ENCODE results near the gene HS1BP3. TPM values are rescaled to one million over a fixed set of nuclear protein-coding genes. Genes with fewer than 3 reads are reported as not detected.

Gene HS1BP3
- total and polyA plus RNA-seq, 2 of the 13 experiments (the other 11 are each of a cell fraction or from before 2014, with no cell fraction given), result 15.2 to 22.0 TPM

GRCh38 chr2:20642055-20642971 lies 8.6 kb downstream of the HS1BP3 start (continued):
- TF ChIP-seq SNAPC5 (CRISPR knock-in tag; IDR thresholded peaks at IDR 0.05; ENCODE audit: borderline replicate concordance), result no peak
- peak; percentile 93 for TF ChIP-seq XRCC5 (optimal IDR thresholded peaks at IDR 0.05; ENCODE audit: low read length)
- no peak for TF ChIP-seq ZNF343 (CRISPR knock-in tag; IDR thresholded peaks at IDR 0.05)
- no peak for TF ChIP-seq ZNF607 (CRISPR knock-in tag; IDR thresholded peaks at IDR 0.05; ENCODE audit: borderline replicate concordance)
- TF ChIP-seq CHCHD3 (CRISPR knock-in tag; IDR thresholded peaks at IDR 0.05), result no peak
- TF ChIP-seq MED1 (CRISPR knock-in tag; IDR thresholded peaks at IDR 0.05), result peak; percentile 29; the same call in 1 of the 2 replicates
- no peak for TF ChIP-seq RARA (CRISPR knock-in tag; IDR thresholded peaks at IDR 0.05)
- TF ChIP-seq RORA (CRISPR knock-in tag; IDR thresholded peaks at IDR 0.05), result no peak
- TF ChIP-seq NBN (conservative IDR thresholded peaks at IDR 0.05), result no peak
- TF ChIP-seq FOXC1 (CRISPR knock-in tag; IDR thresholded peaks at IDR 0.05; ENCODE audit: borderline replicate concordance), result peak; percentile 67
- peak; percentile 17; the same call in 1 of the 2 replicates for TF ChIP-seq NFKB2 (CRISPR knock-in tag; IDR thresholded peaks at IDR 0.05; ENCODE audit: borderline replicate concordance)
- TF ChIP-seq ZNF629 (CRISPR knock-in tag; conservative IDR thresholded peaks at IDR 0.05), result no peak
- peak; percentile 72 for TF ChIP-seq ZFP91 (CRISPR knock-in tag; IDR thresholded peaks at IDR 0.05; ENCODE audit: borderline replicate concordance)
- TF ChIP-seq RFX1 (IDR thresholded peaks at IDR 0.05), result no peak
- TF ChIP-seq ZBTB37 (CRISPR knock-in tag; IDR thresholded peaks at IDR 0.05), result no peak
- no peak for TF ChIP-seq PRDM10 (CRISPR knock-in tag; IDR thresholded peaks at IDR 0.05; ENCODE audit: low read depth)
- TF ChIP-seq HOXA5 (CRISPR knock-in tag; IDR thresholded peaks at IDR 0.05), result peak; percentile 64; the same call in 1 of the 2 replicates
- no peak for TF ChIP-seq SP1 (IDR thresholded peaks at IDR 0.05)
- TF ChIP-seq SP1 (CRISPR knock-in tag; IDR thresholded peaks at IDR 0.05), result no peak

Data from HepG2 (cell line).